GM12891 (cell line): ENCODE measurements around the gene TYROBP.

Experiments
- POLR2A ChIP-seq: IDR thresholded peaks from 2 replicates; pipeline ENCODE4 v1.6.1; 2011; ENCODE audit warnings: low read depth, low read length, control low read depth
- POLR2AphosphoS5 ChIP-seq: IDR thresholded peaks from 2 replicates; pipeline ENCODE4 v1.6.1; 2011; ENCODE audit warnings: low read depth, low read length, control low read depth
- POU2F2 ChIP-seq: IDR thresholded peaks from 2 replicates; pipeline ENCODE4 v1.6.1; 2011; ENCODE audit warnings: low read depth, mild to moderate bottlenecking, control low read depth, low read length, moderate library complexity

- TF ChIP-seq POLR2A, result no peak
- TF ChIP-seq POLR2AphosphoS5, result no peak
- TF ChIP-seq POU2F2, result no peak
Observed at GRCh38 chr19:35911790-35912189, 3.7 kb upstream of the TYROBP start.
